Glutamatergic neuron (in vitro differentiated cells): ENCODE measurements around the gene ZNF280D. TPM values are rescaled to one million over a fixed set of nuclear protein-coding genes. Genes with fewer than 3 reads are reported as not detected.
A peak's percentile ranks its signal among the peaks of the same experiment; 100 is the strongest.

ENCODE experiments used
- DNase-seq: peaks from one replicate; pipeline ENCODE4 v3.0.0; 2022
- H3K27ac Mint-ChIP-seq: one replicate; pipeline ENCODE4 v1.8.0; 2020; ENCODE audit warnings: mild to moderate bottlenecking, mixed read lengths, inconsistent platforms; ENCODE audit not compliant: unreplicated experiment
- H3K27me3 Mint-ChIP-seq: one replicate; pipeline ENCODE4 v1.8.0; 2020; ENCODE audit warnings: mild to moderate bottlenecking, moderate library complexity, mixed read lengths, inconsistent platforms; ENCODE audit not compliant: unreplicated experiment
- H3K36me3 Mint-ChIP-seq: one replicate; pipeline ENCODE4 v1.8.0; 2020; ENCODE audit warnings: mild to moderate bottlenecking, mixed read lengths, inconsistent platforms; ENCODE audit not compliant: unreplicated experiment
- H3K4me1 Mint-ChIP-seq: one replicate; pipeline ENCODE4 v1.8.0; 2020; ENCODE audit warnings: mild to moderate bottlenecking, low read depth, mixed read lengths, inconsistent platforms; ENCODE audit not compliant: unreplicated experiment
- H3K4me3 Mint-ChIP-seq: one replicate; pipeline ENCODE4 v1.8.0; 2020; ENCODE audit warnings: mild to moderate bottlenecking, mixed read lengths, inconsistent platforms; ENCODE audit not compliant: unreplicated experiment
- H3K9me3 Mint-ChIP-seq: one replicate; pipeline ENCODE4 v1.8.0; 2020; ENCODE audit warnings: mild to moderate bottlenecking, moderate library complexity, mixed read lengths, inconsistent platforms; ENCODE audit not compliant: unreplicated experiment
- CTCF ChIP-seq: fragments of 200-600 bp; sonication (generic); IDR thresholded peaks from one replicate; pipeline ENCODE4 v1.5.0; 2021; ENCODE audit not compliant: partially characterized antibody, unreplicated experiment
- total RNA-seq: library from RNA; stranded (reverse); fragmentation: NEBNext Ultra II Directional; extraction: Animal tissue kit (Norgen Biotek cat#: 25700); gene quantifications from one replicate; pipeline ENCODE4 v1.2.1, GENCODE V29; 2021; ENCODE audit not compliant: unreplicated experiment

The ZNF280D gene
- total RNA-seq, 1 donor from 2014 or later = 35.9 TPM

DNA sequence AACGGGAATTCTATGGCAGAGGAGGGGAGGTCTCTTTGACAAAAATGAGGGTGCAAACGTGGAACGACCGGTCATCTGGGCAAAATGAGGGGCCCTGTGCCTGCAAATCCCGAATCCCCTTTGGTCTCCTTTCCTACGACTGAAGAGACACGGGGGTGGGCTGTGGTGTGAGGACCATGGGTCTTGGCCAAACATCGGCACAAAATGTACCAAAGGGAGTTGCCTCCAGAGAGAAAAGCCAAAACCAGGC is 498 bp downstream of the ZNF280D start:
- H3K36me3 Mint-ChIP-seq = no peaks in the 10 kb centered on the region
- no peak for DNase-seq
- TF ChIP-seq CTCF = no peak

DNA sequence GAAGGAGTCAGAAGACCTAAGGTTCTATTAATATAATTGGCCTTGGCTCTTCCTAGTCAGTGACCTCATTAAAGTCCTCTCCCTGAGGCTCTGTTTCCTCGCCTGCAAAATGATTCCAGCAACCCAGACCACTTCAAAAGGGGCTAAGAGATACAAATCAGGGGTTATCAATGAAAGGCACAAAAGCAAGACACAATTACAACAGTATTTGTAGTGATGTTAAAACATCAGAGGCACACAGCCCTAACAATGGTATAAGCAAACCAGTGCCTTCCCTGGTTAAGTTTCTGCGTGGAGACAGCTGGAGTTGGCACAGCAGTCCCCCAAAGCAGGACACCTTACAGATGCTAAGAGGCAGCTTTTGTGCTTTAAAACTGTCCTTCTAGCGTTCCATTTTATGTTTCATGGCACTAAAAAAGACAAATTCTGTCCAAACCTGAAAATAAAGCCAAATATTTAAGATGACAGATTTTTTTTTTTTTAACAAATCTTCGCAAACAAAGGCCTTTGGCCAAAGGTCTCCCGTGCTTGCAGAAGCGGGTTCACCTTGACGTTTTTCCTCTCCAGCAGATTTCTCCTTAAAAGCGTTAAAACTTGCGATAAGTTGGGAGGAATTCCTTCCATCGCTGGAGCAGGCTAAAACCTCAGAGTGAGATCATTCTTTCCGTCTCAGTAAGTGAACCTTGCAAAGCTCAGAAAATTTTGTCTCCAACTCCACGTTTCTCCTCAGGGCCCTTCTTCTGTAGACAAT is 999 bp downstream of the ZNF280D start:
- Mint-ChIP-seq H3K36me3 (no peaks in the 10 kb centered on the region), H3K27me3 (peaks cover 5% of the 10 kb centered on the region), H3K27ac (peak overlapping the region; percentile 94), H3K4me1 (no peaks in the 10 kb centered on the region), H3K9me3 (peaks cover 8% of the 10 kb centered on the region), H3K4me3 (peak overlapping the region; percentile 94)
- no peak for TF ChIP-seq CTCF
- DNase-seq = no peak

More for the DNA sequence above, 498 bp downstream of the ZNF280D start:
- Mint-ChIP-seq H3K4me1 (no peaks in the 10 kb centered on the region), H3K9me3 (peaks cover 8% of the 10 kb centered on the region), H3K27ac (peak overlapping the region; percentile 94), H3K27me3 (peaks cover 5% of the 10 kb centered on the region), H3K4me3 (peak overlapping the region; percentile 94)

GRCh38 chr15:56731548-56731947 is 1.8 kb downstream of the ZNF280D start:
- Mint-ChIP-seq H3K4me1 (no peaks in the 10 kb centered on the region), H3K27me3 (peaks cover 5% of the 10 kb centered on the region), H3K9me3 (peaks cover 8% of the 10 kb centered on the region), H3K4me3 (peak overlapping the region; percentile 94), H3K36me3 (no peaks in the 10 kb centered on the region), H3K27ac (peak overlapping the region; percentile 94)
- no peak for DNase-seq
- no peak for TF ChIP-seq CTCF

GRCh38 chr15:56729561-56729960 is 3.7 kb downstream of the ZNF280D start:
- TF ChIP-seq CTCF = no peak
- no peaks in the 10 kb centered on the region for H3K36me3 Mint-ChIP-seq
- no peaks in the 10 kb centered on the region for H3K4me1 Mint-ChIP-seq
- H3K9me3 Mint-ChIP-seq = peaks cover 5% of the 10 kb centered on the region
- no peak overlapping the region for H3K27ac Mint-ChIP-seq
- no peak for DNase-seq
- no peak overlapping the region for H3K4me3 Mint-ChIP-seq
- peaks cover 5% of the 10 kb centered on the region for H3K27me3 Mint-ChIP-seq

DNA sequence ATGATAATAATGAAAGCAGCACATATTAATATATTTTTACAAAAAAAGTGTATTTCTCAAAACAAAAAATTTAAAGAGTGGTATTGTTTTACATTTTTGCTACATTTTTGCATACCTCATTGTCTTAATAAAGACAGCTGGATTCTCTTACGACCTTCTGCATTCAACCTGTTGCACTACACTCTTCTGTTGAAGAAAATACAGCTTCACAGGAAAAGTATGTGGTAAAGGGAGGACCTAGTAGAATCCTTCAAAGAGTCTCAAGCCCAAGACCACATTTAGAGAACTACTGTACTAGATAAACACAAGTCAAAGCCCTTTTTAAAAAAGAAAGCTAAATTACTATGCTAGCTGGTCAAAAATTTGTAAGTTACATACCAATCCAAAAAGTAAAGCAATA is 7.9 kb downstream of the ZNF280D start:
- Mint-ChIP-seq H3K4me3 (no peak overlapping the region), H3K27me3 (peaks cover 2% of the 10 kb centered on the region), H3K9me3 (no peaks in the 10 kb centered on the region), H3K27ac (no peak overlapping the region), H3K4me1 (no peaks in the 10 kb centered on the region), H3K36me3 (peaks cover 5% of the 10 kb centered on the region)
- TF ChIP-seq CTCF = no peak
- no peak for DNase-seq
